HEK293 (cell line): ENCODE measurements around the gene TUBB2B.
A peak's percentile ranks its signal among the peaks of the same experiment; 100 is the strongest.

Experiments
- CTCF ChIA-PET: fragments of 350-600 bp; formaldehyde crosslinking; extraction: SDS; loops from one replicate; lab custom pipeline; 2021; ENCODE audit warnings: antibody characterized with exemption; lab: Yijun Ruan, JAX
- POLR2A ChIA-PET: fragments of 300-600 bp; formaldehyde crosslinking; extraction: SDS; loops from one replicate; lab custom pipeline; 2020; ENCODE audit warnings: antibody characterized with exemption, inconsistent platforms; lab: Yijun Ruan, JAX
- H3K27ac ChIP-seq: fragments of 200-500 bp; sonication (Bioruptor generic); 2 replicates; pipeline ENCODE4 v1.5.1; 2014; ENCODE audit warnings: low read depth, low read length, control low read depth, inconsistent platforms; ENCODE audit errors: extremely low read depth
- H3K36me3 ChIP-seq, 2 experiments: fragments of 200-500 bp in 1 of 2; sonication (Bioruptor generic) in 1 of 2; 1 replicate in 1 of 2; 2 replicates in 1 of 2; pipeline ENCODE4 v1.5.1; 2014 to 2017; ENCODE audit warnings: inconsistent platforms in 2 of 2, low read length in 2 of 2; ENCODE audit not compliant: control insufficient read depth in 2 of 2, insufficient read depth in 1 of 2
- H3K4me1 ChIP-seq: fragments of 200-500 bp; sonication (Bioruptor generic); 2 replicates; pipeline ENCODE4 v1.5.1; 2014; ENCODE audit warnings: mild to moderate bottlenecking, low read length, inconsistent platforms; ENCODE audit not compliant: control insufficient read depth, insufficient read depth
- H3K4me3 ChIP-seq: 2 replicates; pipeline ENCODE4 v1.5.1; 2011; ENCODE audit warnings: low read depth, mild to moderate bottlenecking, control low read depth, low read length, moderate library complexity
- H3K9me3 ChIP-seq: fragments of 200-500 bp; sonication (Bioruptor generic); 2 replicates; pipeline ENCODE4 v1.5.1; 2014; ENCODE audit warnings: low read depth, low read length, inconsistent platforms; ENCODE audit not compliant: control insufficient read depth, insufficient read depth
- GLI4 ChIP-seq: fragments of 450-650 bp; formaldehyde crosslinking; IDR thresholded peaks from 2 replicates; pipeline ENCODE4 v1.5.1; 2016; ENCODE audit warnings: missing biosample characterization, missing genetic modification characterization
- HOXD13 ChIP-seq: sonication (generic); formaldehyde crosslinking; IDR thresholded peaks from 2 replicates; pipeline ENCODE4 v1.8.0; 2022; ENCODE audit warnings: missing genetic modification reagents, borderline replicate concordance
- IKZF3 ChIP-seq: fragments of 450-650 bp; IDR thresholded peaks from 2 replicates; pipeline ENCODE4 v1.5.0; 2018; ENCODE audit warnings: missing biosample characterization, mild to moderate bottlenecking, missing genetic modification characterization, moderate library complexity
- INSM2 ChIP-seq: fragments of 450-650 bp; formaldehyde crosslinking; IDR thresholded peaks from 2 replicates; pipeline ENCODE4 v1.5.1; 2016; ENCODE audit warnings: missing biosample characterization, missing genetic modification characterization
- PRDM10 ChIP-seq: fragments of 450-650 bp; formaldehyde crosslinking; IDR thresholded peaks from 2 replicates; pipeline ENCODE4 v1.5.1; 2016; ENCODE audit warnings: missing biosample characterization, missing genetic modification characterization
- SALL2 ChIP-seq: fragments of 450-650 bp; formaldehyde crosslinking; IDR thresholded peaks from 2 replicates; pipeline ENCODE4 v1.5.0; 2017; ENCODE audit warnings: missing biosample characterization, mild to moderate bottlenecking, missing genetic modification characterization, borderline replicate concordance
- SETDB1 ChIP-seq: IDR thresholded peaks from one replicate; pipeline ENCODE4 v1.6.1; 2017; ENCODE audit warnings: mild to moderate bottlenecking, low read length, moderate library complexity, mixed read lengths; ENCODE audit not compliant: insufficient read length
- ZBTB49 ChIP-seq: fragments of 450-650 bp; formaldehyde crosslinking; IDR thresholded peaks from 2 replicates; pipeline ENCODE4 v1.5.1; 2016; ENCODE audit warnings: missing biosample characterization, missing genetic modification characterization, low read depth
- ZNF155 ChIP-seq: fragments of 450-650 bp; formaldehyde crosslinking; IDR thresholded peaks from 2 replicates; pipeline ENCODE4 v1.5.1; 2016; ENCODE audit warnings: missing biosample characterization, missing genetic modification characterization
- ZNF16 ChIP-seq: fragments of 450-650 bp; formaldehyde crosslinking; IDR thresholded peaks from 2 replicates; pipeline ENCODE4 v1.5.1; 2016; ENCODE audit warnings: low read depth, missing biosample characterization, missing genetic modification characterization
- ZNF239 ChIP-seq: fragments of 450-650 bp; formaldehyde crosslinking; IDR thresholded peaks from 2 replicates; pipeline ENCODE4 v1.5.1; 2016; ENCODE audit warnings: missing biosample characterization, missing genetic modification characterization
- ZNF335 ChIP-seq: fragments of 450-650 bp; formaldehyde crosslinking; conservative IDR thresholded peaks from 2 replicates; pipeline ENCODE4 v1.5.1; 2016; ENCODE audit warnings: missing biosample characterization, missing genetic modification characterization
- ZNF362 ChIP-seq: fragments of 450-650 bp; formaldehyde crosslinking; IDR thresholded peaks from 2 replicates; pipeline ENCODE4 v1.5.1; 2016; ENCODE audit warnings: missing biosample characterization, missing genetic modification characterization
- ZNF366 ChIP-seq: fragments of 450-650 bp; formaldehyde crosslinking; conservative IDR thresholded peaks from 2 replicates; pipeline ENCODE4 v1.5.1; 2016; ENCODE audit warnings: missing biosample characterization, missing genetic modification characterization
- ZNF548 ChIP-seq: fragments of 450-650 bp; formaldehyde crosslinking; IDR thresholded peaks from 2 replicates; pipeline ENCODE4 v1.5.1; 2016; ENCODE audit warnings: missing biosample characterization, missing genetic modification characterization
- ZNF670 ChIP-seq: fragments of 450-650 bp; formaldehyde crosslinking; IDR thresholded peaks from 2 replicates; pipeline ENCODE4 v1.5.1; 2016; ENCODE audit warnings: missing biosample characterization, missing genetic modification characterization, low read depth
- ZNF692 ChIP-seq: fragments of 450-650 bp; formaldehyde crosslinking; IDR thresholded peaks from 2 replicates; pipeline ENCODE4 v1.5.1; 2016; ENCODE audit warnings: missing biosample characterization, missing genetic modification characterization
- ZNF776 ChIP-seq: fragments of 450-650 bp; formaldehyde crosslinking; IDR thresholded peaks from 2 replicates; pipeline ENCODE4 v1.5.0; 2017; ENCODE audit warnings: missing biosample characterization, missing genetic modification characterization, borderline replicate concordance
- ZNF777 ChIP-seq: fragments of 450-650 bp; formaldehyde crosslinking; IDR thresholded peaks from 2 replicates; pipeline ENCODE4 v1.5.1; 2017; ENCODE audit warnings: missing biosample characterization, missing genetic modification characterization, borderline replicate concordance
- ZSCAN18 ChIP-seq: fragments of 450-650 bp; formaldehyde crosslinking; IDR thresholded peaks from 2 replicates; pipeline ENCODE4 v1.5.1; 2016; ENCODE audit warnings: missing biosample characterization, missing genetic modification characterization
- ZSCAN4 ChIP-seq: fragments of 450-650 bp; formaldehyde crosslinking; IDR thresholded peaks from 2 replicates; pipeline ENCODE4 v1.5.1; 2017; ENCODE audit warnings: missing biosample characterization, missing genetic modification characterization

TUBB2B gene

GRCh38 chr6:3231247-3232016, 4.0 kb upstream of the TUBB2B start:
- ChIA-PET CTCF (interaction anchor here (0.7 to 3.0 kb wide), 5 partner anchors 16 to 512 kb away, joined by 3 to 27 read pairs (median 4); no protein-coding TSS in a partner anchor), POLR2A (interaction anchor here (0.7 to 3.5 kb wide), 13 partner anchors 8 to 260 kb away, joined by 3 to 21 read pairs (median 7); partner anchors contain the start of genes PSMG4, SERPINB6 and TUBB2A)
- H3K9me3 ChIP-seq: no peaks in the 10 kb centered on the region
- H3K4me3 ChIP-seq: peak overlapping the region; percentile 71
- H3K36me3 ChIP-seq: no peaks in the 10 kb centered on the region
- H3K27ac ChIP-seq: peak overlapping the region; percentile 94
- peaks cover 7% of the 10 kb centered on the region; the same call in 1 of the 2 replicates for H3K4me1 ChIP-seq
- no peak for TF ChIP-seq ZNF548 (tag by site-specific recombination)
- TF ChIP-seq ZNF670 (tag by site-specific recombination): no peak
- no peak; the same call in 1 of the 2 replicates for TF ChIP-seq PRDM10 (tag by site-specific recombination)
- TF ChIP-seq SETDB1: no peak
- TF ChIP-seq ZSCAN18: no peak
- peak; percentile 66; the same call in 1 of the 2 replicates for TF ChIP-seq HOXD13 (CRISPR knock-in tag)
- 0 out of 2 replicates have a peak, but pooled peaks have one; percentile 21 for TF ChIP-seq ZNF777 (tag by site-specific recombination)
- no peak for TF ChIP-seq ZNF362 (tag by site-specific recombination)
- no peak for TF ChIP-seq GLI4
- TF ChIP-seq ZNF335 (tag by site-specific recombination): peak; percentile 94
- 0 out of 2 replicates have a peak, but pooled peaks have one; percentile 23 for TF ChIP-seq INSM2 (tag by site-specific recombination)
- TF ChIP-seq ZNF776 (tag by site-specific recombination): no peak
- no peak for TF ChIP-seq ZNF16 (tag by site-specific recombination)
- peak; percentile 96 for TF ChIP-seq ZNF692 (tag by site-specific recombination)
- TF ChIP-seq SALL2 (tag by site-specific recombination): no peak
- TF ChIP-seq ZNF155 (tag by site-specific recombination): no peak
- no peak for TF ChIP-seq ZBTB49 (tag by site-specific recombination)
- TF ChIP-seq ZNF366 (tag by site-specific recombination): peak; percentile 53
- TF ChIP-seq IKZF3: peak; percentile 67
- peak; percentile 82; the same call in 1 of the 2 replicates for TF ChIP-seq ZSCAN4 (tag by site-specific recombination)
- TF ChIP-seq ZNF239 (tag by site-specific recombination): no peak
